HL-60 (cell line): ENCODE results near the gene MEX3B.
"Not testable (repeated sequence)": the region's sequence is repeated elsewhere in the genome, so short reads cannot be mapped to it uniquely, and the experiment has no call there.

Experiments
- DNase-seq, 2 experiments: peaks; one replicate each; pipeline ENCODE4 v3.0.0-alpha.2; 2010 to 2020; ENCODE audit warnings: low read depth in 1 of 2, low spot score in 1 of 2
- H3K27ac ChIP-seq: fragments of 250-450 bp; sonication (Bioruptor Pico); replicated peaks from 2 replicates; pipeline ENCODE4 v1.5.1; 2020; ENCODE audit warnings: mild to moderate bottlenecking, moderate library complexity
- H3K27me3 ChIP-seq: fragments of 250-450 bp; sonication (Bioruptor Pico); 2 replicates; pipeline ENCODE4 v1.5.1; 2021; ENCODE audit warnings: mild to moderate bottlenecking, moderate library complexity; ENCODE audit not compliant: insufficient read depth, poor library complexity, severe bottlenecking
- H3K4me3 ChIP-seq: replicated peaks from 2 replicates; pipeline ENCODE4 v1.5.1; 2011; ENCODE audit warnings: mild to moderate bottlenecking, control low read depth, low read length; ENCODE audit not compliant: insufficient read depth
- CTCF ChIP-seq: IDR thresholded peaks from one replicate; pipeline ENCODE4 v1.5.1; 2011; ENCODE audit warnings: low read length, control low read depth, inconsistent platforms; ENCODE audit not compliant: insufficient read depth
- GABPA ChIP-seq: IDR thresholded peaks from 2 replicates; pipeline ENCODE4 v1.6.1; 2012; ENCODE audit warnings: low read depth
- POLR2AphosphoS5 ChIP-seq: IDR thresholded peaks from 2 replicates; pipeline ENCODE4 v1.6.1; 2012; ENCODE audit warnings: low read depth
- REST ChIP-seq: IDR thresholded peaks from 2 replicates; pipeline ENCODE4 v1.6.1; 2012; ENCODE audit warnings: low read depth; ENCODE audit not compliant: insufficient replicate concordance
- SPI1 ChIP-seq: IDR thresholded peaks from 2 replicates; pipeline ENCODE4 v1.6.1; 2012; ENCODE audit warnings: low read depth, mild to moderate bottlenecking, borderline replicate concordance

The MEX3B gene

GRCh38 chr15:82012908-82013307 lies 32.9 kb downstream of the MEX3B start:
- Histone ChIP-seq H3K27me3 (no peaks in the 10 kb centered on the region), H3K27ac (no peak overlapping the region), H3K4me3 (no peak overlapping the region)
- DNase-seq: no peak
- TF ChIP-seq POLR2AphosphoS5 (no peak), GABPA (no peak), SPI1 (no peak), CTCF (no peak), REST (no peak)

- H3K27ac ChIP-seq: no peak overlapping the region
- H3K4me3 ChIP-seq: no peak overlapping the region
- no peaks in the 10 kb centered on the region for H3K27me3 ChIP-seq
- DNase-seq: no peak
- TF ChIP-seq CTCF: no peak
- TF ChIP-seq REST: no peak
- TF ChIP-seq GABPA: no peak
- TF ChIP-seq SPI1: no peak
- no peak for TF ChIP-seq POLR2AphosphoS5
Measured at GRCh38 chr15:82005239-82005638, 40.6 kb downstream of the MEX3B start.

GRCh38 chr15:82003916-82004315 lies 41.9 kb downstream of the MEX3B start:
- no peak for DNase-seq
- TF ChIP-seq SPI1 (no peak; the same call in 1 of the 2 replicates), REST (no peak), CTCF (no peak), GABPA (no peak), POLR2AphosphoS5 (no peak)
- Histone ChIP-seq H3K4me3 (no peak overlapping the region), H3K27ac (no peak overlapping the region), H3K27me3 (no peaks in the 10 kb centered on the region)

GRCh38 chr15:81995081-81995480 lies 50.7 kb downstream of the MEX3B start:
- not testable (repeated sequence) for DNase-seq, H3K27me3 ChIP-seq, H3K27ac ChIP-seq, H3K4me3 ChIP-seq
